Suprapubic skin (tissue), 4 donors: ENCODE measurements around the gene NEURL1B.

Source experiments
- EP300 ChIP-seq: sonication (generic); formaldehyde crosslinking; IDR thresholded peaks from one replicate; pipeline ENCODE4 v1.6.1; 2017; ENCODE audit warnings: antibody characterized with exemption
- POLR2A ChIP-seq, 2 donors: fragments of 450-650 bp; IDR thresholded peaks; one replicate each; pipeline ENCODE4 v1.6.1; 2017; ENCODE audit warnings: antibody characterized with exemption in 2 of 2, mild to moderate bottlenecking in 2 of 2, moderate library complexity in 2 of 2
- POLR2AphosphoS5 ChIP-seq, 3 donors: sonication (generic); formaldehyde crosslinking; IDR thresholded peaks; one replicate each; pipeline ENCODE4 v1.6.1; 2017; ENCODE audit warnings: antibody characterized with exemption in 3 of 3
- TF ChIP-seq, protein P1 (sequence below), 2 donors: fragments of 200-600 bp in 1 of 2; fragments of 450-650 bp in 1 of 2; sonication (generic) in 1 of 2; IDR thresholded peaks; one replicate each; pipeline ENCODE4 v1.5.1; 2016 to 2019; ENCODE audit warnings: antibody characterized with exemption in 2 of 2, mild to moderate bottlenecking in 1 of 2, moderate library complexity in 1 of 2

DNA sequence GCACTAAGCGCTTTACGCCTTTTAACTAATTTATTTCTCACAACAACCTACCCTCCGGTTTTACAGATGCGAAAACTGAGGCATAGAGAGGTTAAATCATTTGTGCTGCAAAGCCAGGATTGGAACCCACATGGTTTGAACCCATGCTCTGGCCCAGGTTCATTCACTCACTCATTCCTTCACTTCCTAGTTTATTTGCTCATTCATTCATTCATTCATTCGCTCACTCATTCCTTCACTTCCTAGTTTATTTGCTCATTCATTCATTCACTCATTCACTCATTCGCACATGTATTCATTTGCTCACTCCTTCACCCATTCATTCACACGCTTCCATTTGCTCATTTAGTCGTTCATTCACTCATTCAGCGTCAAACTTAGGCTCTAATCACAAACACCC lies 29.4 kb downstream of the NEURL1B start:
- TF ChIP-seq, protein P1, sequence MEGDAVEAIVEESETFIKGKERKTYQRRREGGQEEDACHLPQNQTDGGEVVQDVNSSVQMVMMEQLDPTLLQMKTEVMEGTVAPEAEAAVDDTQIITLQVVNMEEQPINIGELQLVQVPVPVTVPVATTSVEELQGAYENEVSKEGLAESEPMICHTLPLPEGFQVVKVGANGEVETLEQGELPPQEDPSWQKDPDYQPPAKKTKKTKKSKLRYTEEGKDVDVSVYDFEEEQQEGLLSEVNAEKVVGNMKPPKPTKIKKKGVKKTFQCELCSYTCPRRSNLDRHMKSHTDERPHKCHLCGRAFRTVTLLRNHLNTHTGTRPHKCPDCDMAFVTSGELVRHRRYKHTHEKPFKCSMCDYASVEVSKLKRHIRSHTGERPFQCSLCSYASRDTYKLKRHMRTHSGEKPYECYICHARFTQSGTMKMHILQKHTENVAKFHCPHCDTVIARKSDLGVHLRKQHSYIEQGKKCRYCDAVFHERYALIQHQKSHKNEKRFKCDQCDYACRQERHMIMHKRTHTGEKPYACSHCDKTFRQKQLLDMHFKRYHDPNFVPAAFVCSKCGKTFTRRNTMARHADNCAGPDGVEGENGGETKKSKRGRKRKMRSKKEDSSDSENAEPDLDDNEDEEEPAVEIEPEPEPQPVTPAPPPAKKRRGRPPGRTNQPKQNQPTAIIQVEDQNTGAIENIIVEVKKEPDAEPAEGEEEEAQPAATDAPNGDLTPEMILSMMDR (IDR thresholded peaks at IDR 0.05): no peak
- TF ChIP-seq POLR2A (IDR thresholded peaks at IDR 0.05) (no peak), POLR2AphosphoS5 (IDR thresholded peaks at IDR 0.05) (no peak), EP300 (no peak)
